ENCODE data around the gene ATP12A.

- no peak for TF ChIP-seq CTCF (conservative IDR thresholded peaks at IDR 0.05 in 1 of 2, IDR thresholded peaks at IDR 0.05 in 1 of 2; ENCODE audit: low read depth in 1 of 2, low read length in 2 of 2)
- no peak for TF ChIP-seq EZH2 (IDR thresholded peaks at IDR 0.05; ENCODE audit: low read length, missing control alignments)
Observed at GRCh38 chr13:24687611-24688010, 7.4 kb downstream of the ATP12A start.

Data from fibroblast of lung (primary cell).